PFSK-1 (cell line): ENCODE results near the gene PEAK1.

Source experiments
- POLR2AphosphoS5 ChIP-seq: IDR thresholded peaks from 2 replicates; pipeline ENCODE4 v1.6.1; 2012; ENCODE audit warnings: low read depth, mild to moderate bottlenecking, control low read depth, low read length, moderate library complexity
- SIN3A ChIP-seq: IDR thresholded peaks from 2 replicates; pipeline ENCODE4 v1.6.1; 2012; ENCODE audit warnings: mild to moderate bottlenecking, low read length, moderate library complexity, borderline replicate concordance; ENCODE audit not compliant: insufficient read depth
- TAF1 ChIP-seq: IDR thresholded peaks from 2 replicates; pipeline ENCODE4 v1.6.1; 2012; ENCODE audit warnings: low read length, control low read depth, borderline replicate concordance; ENCODE audit not compliant: insufficient read depth
- TF ChIP-seq, protein P1 (sequence below), 2 experiments: IDR thresholded peaks; 2 replicates each; pipeline versions ENCODE4 v1.6.1 to v1.8.0; 2011 to 2012; ENCODE audit warnings: low read depth in 2 of 2, low read length in 2 of 2, control low read depth in 1 of 2, inconsistent platforms in 1 of 2, mild to moderate bottlenecking in 1 of 2, moderate library complexity in 1 of 2; ENCODE audit not compliant: insufficient read depth in 1 of 2

DNA sequence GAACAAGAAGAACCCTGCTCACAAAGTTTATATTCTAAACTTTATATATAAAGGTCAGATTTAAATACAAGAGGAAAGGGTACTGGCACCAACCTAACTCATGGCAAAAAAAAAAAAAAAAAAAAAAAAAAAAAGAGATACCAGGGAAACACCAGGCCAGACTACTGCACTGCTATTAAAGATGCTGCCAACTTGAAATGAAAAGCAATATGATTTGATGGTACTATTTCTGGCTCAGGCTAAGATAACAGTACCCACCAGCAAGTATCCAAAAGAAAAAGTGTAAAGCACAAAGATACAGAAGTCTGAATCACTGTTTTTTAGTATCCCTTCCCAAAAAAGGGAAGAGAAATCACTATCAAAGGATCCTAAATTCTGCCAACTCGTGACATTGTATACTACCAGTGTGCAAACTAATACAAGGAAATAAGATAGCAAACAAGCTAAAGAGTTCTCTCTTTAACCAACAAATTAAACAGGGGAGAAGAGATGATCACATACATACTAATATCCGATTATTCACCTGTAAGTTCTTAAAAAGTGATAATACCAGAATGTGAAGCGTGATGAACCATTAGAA lies 28.4 kb downstream of the PEAK1 start:
- TF ChIP-seq, protein P1, sequence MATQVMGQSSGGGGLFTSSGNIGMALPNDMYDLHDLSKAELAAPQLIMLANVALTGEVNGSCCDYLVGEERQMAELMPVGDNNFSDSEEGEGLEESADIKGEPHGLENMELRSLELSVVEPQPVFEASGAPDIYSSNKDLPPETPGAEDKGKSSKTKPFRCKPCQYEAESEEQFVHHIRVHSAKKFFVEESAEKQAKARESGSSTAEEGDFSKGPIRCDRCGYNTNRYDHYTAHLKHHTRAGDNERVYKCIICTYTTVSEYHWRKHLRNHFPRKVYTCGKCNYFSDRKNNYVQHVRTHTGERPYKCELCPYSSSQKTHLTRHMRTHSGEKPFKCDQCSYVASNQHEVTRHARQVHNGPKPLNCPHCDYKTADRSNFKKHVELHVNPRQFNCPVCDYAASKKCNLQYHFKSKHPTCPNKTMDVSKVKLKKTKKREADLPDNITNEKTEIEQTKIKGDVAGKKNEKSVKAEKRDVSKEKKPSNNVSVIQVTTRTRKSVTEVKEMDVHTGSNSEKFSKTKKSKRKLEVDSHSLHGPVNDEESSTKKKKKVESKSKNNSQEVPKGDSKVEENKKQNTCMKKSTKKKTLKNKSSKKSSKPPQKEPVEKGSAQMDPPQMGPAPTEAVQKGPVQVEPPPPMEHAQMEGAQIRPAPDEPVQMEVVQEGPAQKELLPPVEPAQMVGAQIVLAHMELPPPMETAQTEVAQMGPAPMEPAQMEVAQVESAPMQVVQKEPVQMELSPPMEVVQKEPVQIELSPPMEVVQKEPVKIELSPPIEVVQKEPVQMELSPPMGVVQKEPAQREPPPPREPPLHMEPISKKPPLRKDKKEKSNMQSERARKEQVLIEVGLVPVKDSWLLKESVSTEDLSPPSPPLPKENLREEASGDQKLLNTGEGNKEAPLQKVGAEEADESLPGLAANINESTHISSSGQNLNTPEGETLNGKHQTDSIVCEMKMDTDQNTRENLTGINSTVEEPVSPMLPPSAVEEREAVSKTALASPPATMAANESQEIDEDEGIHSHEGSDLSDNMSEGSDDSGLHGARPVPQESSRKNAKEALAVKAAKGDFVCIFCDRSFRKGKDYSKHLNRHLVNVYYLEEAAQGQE (IDR thresholded peaks at IDR 0.05; ENCODE audit: insufficient read depth in 1 of 2, low read depth in 2 of 2, low read length in 2 of 2), result no peak
- no peak for TF ChIP-seq POLR2AphosphoS5
- no peak for TF ChIP-seq TAF1
- TF ChIP-seq SIN3A, result no peak
